ENCODE results near the gene CLDN4. TPM values are rescaled to one million over a fixed set of nuclear protein-coding genes. Genes with fewer than 3 reads are reported as not detected.

CLDN4 gene
- total and polyA plus RNA-seq, 2 experiments from 2014 or later = 11.6 to 19.4 TPM

DNA sequence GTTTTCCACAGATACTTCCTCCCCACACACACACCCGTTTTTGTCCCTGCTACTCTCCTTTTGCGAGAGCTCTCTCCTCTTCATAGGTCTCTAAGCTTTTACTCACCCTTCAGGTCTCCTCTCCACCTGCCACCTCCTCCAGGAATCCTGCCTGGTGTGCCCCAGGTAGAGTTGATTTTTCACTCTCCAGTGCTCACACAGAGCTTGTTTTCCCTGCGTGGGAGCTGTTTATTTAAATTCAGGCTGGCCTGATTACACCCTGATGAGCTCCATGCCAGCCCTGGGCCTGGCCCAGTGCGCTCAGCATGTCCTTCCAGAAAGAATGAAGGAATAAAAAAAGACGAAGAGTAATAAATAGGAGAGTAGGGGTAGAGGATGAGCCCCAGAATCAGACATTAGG, 7.5 kb upstream of the CLDN4 start:
- Mint-ChIP-seq H3K4me3 (no peak overlapping the region), H3K27ac (no peak overlapping the region), H3K27me3 (ENCODE audit: insufficient read depth, low read depth, poor library complexity) (no peaks in the 10 kb centered on the region), H3K36me3 (ENCODE audit: low read depth) (no peaks in the 10 kb centered on the region), H3K9me3 (no peaks in the 10 kb centered on the region; the same call in 2 of the 3 replicates), H3K4me1 (peaks cover 33% of the 10 kb centered on the region)
- Histone ChIP-seq H3K27me3 (ENCODE audit: insufficient read depth) (no peaks in the 10 kb centered on the region), H3K9me2 (ENCODE audit: insufficient read depth) (no peaks in the 10 kb centered on the region), H3K79me2 (replicated peaks; ENCODE audit: insufficient read depth) (no peaks in the 10 kb centered on the region), H2AFZ (no peak overlapping the region), H3K4me3 (no peak overlapping the region), H3K36me3 (ENCODE audit: insufficient read depth) (no peaks in the 10 kb centered on the region), H3F3A (replicated peaks; ENCODE audit: low read depth) (peaks cover 8% of the 10 kb centered on the region), H3K27ac (ENCODE audit: low read depth) (no peak overlapping the region), H3K4me1 (ENCODE audit: insufficient read depth) (peaks cover 17% of the 10 kb centered on the region), H4K20me1 (replicated peaks; ENCODE audit: insufficient read depth) (no peaks in the 10 kb centered on the region), H3K4me2 (no peak overlapping the region)
- no peak for ATAC-seq
- TF ChIP-seq EZH2phosphoT487 (IDR thresholded peaks at IDR 0.05; ENCODE audit: unreplicated experiment) (no peak), EZH2 (IDR thresholded peaks at IDR 0.05; ENCODE audit: low read depth, unreplicated experiment) (no peak), ZNF462 (CRISPR knock-in tag; IDR thresholded peaks at IDR 0.05) (no peak), ZNF114 (CRISPR knock-in tag; IDR thresholded peaks at IDR 0.05) (no peak), POLR2AphosphoS5 (IDR thresholded peaks at IDR 0.05; ENCODE audit: low read depth) (no peak), NANOG (IDR thresholded peaks at IDR 0.05; ENCODE audit: borderline replicate concordance) (no peak), STAT1 (IDR thresholded peaks at IDR 0.05; ENCODE audit: unreplicated experiment) (no peak), JUNB (IDR thresholded peaks at IDR 0.05; ENCODE audit: unreplicated experiment) (no peak), CREB1 (CRISPR knock-in tag; IDR thresholded peaks at IDR 0.05; ENCODE audit: low read depth) (no peak), ZNF331 (CRISPR knock-in tag; IDR thresholded peaks at IDR 0.05; ENCODE audit: low read depth) (no peak)
- TF ChIP-seq, protein P1, sequence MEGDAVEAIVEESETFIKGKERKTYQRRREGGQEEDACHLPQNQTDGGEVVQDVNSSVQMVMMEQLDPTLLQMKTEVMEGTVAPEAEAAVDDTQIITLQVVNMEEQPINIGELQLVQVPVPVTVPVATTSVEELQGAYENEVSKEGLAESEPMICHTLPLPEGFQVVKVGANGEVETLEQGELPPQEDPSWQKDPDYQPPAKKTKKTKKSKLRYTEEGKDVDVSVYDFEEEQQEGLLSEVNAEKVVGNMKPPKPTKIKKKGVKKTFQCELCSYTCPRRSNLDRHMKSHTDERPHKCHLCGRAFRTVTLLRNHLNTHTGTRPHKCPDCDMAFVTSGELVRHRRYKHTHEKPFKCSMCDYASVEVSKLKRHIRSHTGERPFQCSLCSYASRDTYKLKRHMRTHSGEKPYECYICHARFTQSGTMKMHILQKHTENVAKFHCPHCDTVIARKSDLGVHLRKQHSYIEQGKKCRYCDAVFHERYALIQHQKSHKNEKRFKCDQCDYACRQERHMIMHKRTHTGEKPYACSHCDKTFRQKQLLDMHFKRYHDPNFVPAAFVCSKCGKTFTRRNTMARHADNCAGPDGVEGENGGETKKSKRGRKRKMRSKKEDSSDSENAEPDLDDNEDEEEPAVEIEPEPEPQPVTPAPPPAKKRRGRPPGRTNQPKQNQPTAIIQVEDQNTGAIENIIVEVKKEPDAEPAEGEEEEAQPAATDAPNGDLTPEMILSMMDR (conservative IDR thresholded peaks at IDR 0.05; ENCODE audit: low read depth in 2 of 2) = no peak
- TF ChIP-seq, protein P2, sequence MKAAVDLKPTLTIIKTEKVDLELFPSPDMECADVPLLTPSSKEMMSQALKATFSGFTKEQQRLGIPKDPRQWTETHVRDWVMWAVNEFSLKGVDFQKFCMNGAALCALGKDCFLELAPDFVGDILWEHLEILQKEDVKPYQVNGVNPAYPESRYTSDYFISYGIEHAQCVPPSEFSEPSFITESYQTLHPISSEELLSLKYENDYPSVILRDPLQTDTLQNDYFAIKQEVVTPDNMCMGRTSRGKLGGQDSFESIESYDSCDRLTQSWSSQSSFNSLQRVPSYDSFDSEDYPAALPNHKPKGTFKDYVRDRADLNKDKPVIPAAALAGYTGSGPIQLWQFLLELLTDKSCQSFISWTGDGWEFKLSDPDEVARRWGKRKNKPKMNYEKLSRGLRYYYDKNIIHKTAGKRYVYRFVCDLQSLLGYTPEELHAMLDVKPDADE (IDR thresholded peaks at IDR 0.05) = no peak
- TF ChIP-seq, protein P3, sequence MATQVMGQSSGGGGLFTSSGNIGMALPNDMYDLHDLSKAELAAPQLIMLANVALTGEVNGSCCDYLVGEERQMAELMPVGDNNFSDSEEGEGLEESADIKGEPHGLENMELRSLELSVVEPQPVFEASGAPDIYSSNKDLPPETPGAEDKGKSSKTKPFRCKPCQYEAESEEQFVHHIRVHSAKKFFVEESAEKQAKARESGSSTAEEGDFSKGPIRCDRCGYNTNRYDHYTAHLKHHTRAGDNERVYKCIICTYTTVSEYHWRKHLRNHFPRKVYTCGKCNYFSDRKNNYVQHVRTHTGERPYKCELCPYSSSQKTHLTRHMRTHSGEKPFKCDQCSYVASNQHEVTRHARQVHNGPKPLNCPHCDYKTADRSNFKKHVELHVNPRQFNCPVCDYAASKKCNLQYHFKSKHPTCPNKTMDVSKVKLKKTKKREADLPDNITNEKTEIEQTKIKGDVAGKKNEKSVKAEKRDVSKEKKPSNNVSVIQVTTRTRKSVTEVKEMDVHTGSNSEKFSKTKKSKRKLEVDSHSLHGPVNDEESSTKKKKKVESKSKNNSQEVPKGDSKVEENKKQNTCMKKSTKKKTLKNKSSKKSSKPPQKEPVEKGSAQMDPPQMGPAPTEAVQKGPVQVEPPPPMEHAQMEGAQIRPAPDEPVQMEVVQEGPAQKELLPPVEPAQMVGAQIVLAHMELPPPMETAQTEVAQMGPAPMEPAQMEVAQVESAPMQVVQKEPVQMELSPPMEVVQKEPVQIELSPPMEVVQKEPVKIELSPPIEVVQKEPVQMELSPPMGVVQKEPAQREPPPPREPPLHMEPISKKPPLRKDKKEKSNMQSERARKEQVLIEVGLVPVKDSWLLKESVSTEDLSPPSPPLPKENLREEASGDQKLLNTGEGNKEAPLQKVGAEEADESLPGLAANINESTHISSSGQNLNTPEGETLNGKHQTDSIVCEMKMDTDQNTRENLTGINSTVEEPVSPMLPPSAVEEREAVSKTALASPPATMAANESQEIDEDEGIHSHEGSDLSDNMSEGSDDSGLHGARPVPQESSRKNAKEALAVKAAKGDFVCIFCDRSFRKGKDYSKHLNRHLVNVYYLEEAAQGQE (IDR thresholded peaks at IDR 0.05; ENCODE audit: unreplicated experiment) = no peak
- no peak for DNase-seq (ENCODE audit: low spot score)
